HK-2 (cell line): ENCODE measurements around the gene KRTAP5-5.
"Not testable (repeated sequence)": the region's sequence is repeated elsewhere in the genome, so short reads cannot be mapped to it uniquely, and the experiment has no call there.

ENCODE experiments used
- DNase-seq: peaks from one replicate; pipeline ENCODE4 v3.0.0-alpha.2; 2018; ENCODE audit not compliant: unreplicated experiment

The KRTAP5-5 gene, protein sequence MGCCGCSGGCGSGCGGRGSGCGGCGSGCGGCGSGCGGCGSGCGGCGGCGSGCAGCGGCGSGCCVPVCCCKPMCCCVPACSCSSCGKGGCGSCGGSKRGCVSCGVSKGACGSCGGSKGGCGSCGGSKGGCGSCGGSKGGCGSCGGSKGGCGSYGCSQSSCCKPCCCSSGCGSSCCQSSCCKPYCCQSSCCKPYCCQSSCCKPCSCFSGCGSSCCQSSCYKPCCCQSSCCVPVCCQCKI

DNA sequence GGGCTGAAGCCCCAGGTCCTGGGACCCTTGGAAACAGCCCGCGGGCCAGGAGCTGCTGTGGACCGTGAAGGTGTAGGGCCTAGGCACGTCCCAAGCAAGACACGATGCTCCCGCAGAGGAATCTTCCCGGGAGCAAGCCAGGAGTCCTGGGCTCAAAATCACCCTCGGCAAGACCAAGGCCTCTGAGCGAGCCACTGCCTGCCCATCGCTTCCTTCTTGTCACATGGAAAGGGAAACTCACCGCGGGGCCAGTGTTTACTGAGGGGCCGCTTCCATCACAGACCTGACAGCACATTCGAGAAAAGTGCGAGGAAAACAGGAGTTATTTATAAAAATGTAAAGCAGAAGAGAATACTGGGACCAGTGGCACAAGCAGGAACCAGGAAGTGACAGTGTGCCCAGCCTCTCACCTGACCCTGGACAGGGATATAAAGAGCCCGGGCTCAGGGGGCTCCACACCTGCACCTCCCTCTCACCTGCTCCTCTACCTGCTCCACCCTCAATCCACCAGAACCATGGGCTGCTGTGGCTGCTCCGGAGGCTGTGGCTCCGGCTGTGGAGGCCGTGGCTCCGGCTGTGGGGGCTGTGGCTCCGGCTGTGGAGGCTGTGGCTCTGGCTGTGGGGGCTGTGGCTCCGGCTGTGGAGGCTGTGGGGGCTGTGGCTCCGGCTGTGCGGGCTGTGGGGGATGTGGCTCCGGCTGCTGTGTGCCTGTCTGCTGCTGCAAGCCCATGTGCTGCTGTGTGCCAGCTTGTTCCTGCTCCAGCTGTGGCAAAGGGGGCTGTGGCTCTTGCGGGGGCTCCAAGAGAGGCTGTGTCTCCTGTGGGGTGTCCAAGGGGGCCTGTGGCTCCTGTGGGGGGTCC is at the start of gene KRTAP5-5:
Gene KRTAP5-5, plus strand, starts transcription at position 450 of the 860 bp plus-strand sequence. Its CDS starts 66 bp downstream, at position 516.
- DNase-seq = no peak

DNA sequence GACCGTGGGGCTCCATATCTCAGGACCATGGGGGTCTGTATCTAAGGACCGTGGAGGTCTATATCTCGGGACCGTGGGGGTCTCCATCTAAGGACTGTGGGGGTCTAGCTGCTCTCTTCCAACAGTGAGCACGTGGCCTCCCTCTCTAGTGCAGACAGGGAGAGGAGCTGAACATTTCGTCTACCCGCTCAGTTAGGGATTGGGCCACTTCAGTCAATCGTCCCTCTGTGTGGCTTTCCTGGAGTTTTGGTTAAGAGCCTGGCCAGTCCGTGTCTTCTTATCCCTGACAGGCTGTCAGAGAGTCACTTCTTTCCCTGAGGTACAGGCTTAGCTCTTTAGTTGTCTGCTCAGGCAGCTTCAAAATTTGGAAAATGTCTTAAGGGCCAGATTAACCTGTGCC is 47.6 kb upstream of the KRTAP5-5 start:
- no peak for DNase-seq

GRCh38 chr11:1582909-1583308 is 46.7 kb upstream of the KRTAP5-5 start:
- not testable (repeated sequence) for DNase-seq

DNA sequence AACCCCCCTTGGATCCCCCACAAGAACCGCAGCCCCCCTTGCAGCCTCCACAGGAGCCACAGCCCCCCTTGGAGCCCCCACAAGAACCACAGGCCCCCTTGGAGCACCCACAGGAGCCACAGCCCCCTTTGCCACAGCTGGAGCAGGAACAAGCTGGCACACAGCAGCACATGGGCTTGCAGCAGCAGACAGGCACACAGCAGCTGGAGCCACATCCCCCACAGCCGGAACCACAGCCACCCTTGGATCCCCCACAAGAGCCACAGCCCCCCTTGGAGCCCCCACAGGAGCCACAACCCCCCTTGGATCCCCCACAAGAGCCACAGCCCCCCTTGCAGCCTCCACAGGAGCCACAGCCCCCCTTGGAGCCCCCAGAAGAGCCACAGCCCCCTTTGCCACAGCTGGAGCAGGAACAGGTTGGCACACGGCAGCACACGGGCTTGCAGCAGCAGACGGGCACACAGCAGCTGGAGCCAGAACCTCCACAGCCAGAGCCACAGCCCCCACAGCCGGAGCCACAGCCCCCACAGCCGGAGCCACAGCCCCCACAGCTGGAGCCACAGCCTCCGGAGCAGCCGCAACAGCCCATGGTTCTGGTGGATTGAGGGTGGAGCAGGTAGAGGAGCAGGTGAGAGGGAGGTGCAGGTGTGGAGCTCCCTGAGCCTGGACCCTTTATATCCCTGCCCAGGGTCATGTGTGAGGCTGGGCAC is 44.8 kb upstream of the KRTAP5-5 start, which contains the start of gene KRTAP5-1:
Gene KRTAP5-1, minus strand, starts transcription at position 623 of the 710 bp plus-strand sequence. Its CDS starts 34 bp downstream, at position 589.
- not testable (repeated sequence) for DNase-seq

GRCh38 chr11:1586699-1587098 is 42.9 kb upstream of the KRTAP5-5 start:
- DNase-seq = no peak

DNA sequence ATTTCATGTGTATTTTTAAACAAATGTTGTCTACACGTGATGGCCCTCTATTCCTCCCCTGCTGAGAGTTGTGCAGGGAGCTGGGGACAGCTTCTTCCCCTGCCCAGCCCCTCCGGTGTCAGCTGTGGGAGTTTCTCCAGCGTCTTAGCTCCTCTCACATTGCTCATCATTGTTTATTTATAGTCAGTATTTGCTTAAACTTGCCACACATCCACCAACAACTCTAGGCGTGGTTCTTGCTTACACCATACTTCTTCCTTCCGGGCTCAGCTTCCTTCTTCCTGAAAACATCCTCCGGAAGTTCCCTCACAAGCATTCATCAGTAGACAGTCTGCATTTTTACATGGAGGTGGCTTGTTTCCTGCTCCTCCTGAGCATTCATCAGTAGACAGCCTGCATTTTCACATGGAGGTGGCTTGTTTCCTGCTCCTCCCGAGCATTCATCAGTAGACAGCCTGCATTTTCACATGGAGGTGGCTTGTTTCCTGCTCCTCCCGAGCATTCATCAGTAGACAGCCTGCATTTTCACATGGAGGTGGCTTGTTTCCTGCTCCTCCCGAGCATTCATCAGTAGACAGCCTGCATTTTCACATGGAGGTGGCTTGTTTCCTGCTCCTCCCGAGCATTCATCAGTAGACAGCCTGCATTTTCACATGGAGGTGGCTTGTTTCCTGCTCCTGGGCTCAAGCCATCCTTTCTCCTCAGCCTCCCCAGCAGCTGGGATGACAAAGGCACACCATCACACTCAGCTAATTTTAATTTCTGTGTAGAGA is 40.2 kb upstream of the KRTAP5-5 start:
- not testable (repeated sequence) for DNase-seq

DNA sequence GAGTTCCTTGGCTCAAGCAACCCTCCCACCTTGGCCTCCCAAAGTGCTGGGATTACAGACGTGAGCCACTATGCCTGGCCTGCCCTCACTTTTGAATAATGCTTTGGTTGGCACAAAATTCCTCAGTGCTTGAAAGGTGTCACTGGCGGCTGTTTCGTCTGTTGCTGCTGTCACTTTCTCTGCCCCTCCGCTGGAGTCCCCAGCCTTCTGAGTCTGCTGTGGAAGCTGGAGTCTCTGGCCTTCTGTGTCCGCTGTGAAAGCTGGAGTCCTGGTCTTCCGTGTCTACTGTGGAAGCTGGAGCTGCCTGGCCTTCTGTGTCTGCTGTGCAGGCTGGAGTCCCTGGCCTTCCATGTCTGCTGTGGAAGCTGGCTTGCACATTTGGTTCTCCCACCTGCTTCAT is 39.6 kb upstream of the KRTAP5-5 start:
- no peak for DNase-seq

GRCh38 chr11:1592628-1593027 is 36.9 kb upstream of the KRTAP5-5 start:
- DNase-seq = no peak

- DNase-seq = not testable (repeated sequence)
These were observed 33.5 kb upstream of the KRTAP5-5 start for GRCh38 chr11:1595994-1596575.

DNA sequence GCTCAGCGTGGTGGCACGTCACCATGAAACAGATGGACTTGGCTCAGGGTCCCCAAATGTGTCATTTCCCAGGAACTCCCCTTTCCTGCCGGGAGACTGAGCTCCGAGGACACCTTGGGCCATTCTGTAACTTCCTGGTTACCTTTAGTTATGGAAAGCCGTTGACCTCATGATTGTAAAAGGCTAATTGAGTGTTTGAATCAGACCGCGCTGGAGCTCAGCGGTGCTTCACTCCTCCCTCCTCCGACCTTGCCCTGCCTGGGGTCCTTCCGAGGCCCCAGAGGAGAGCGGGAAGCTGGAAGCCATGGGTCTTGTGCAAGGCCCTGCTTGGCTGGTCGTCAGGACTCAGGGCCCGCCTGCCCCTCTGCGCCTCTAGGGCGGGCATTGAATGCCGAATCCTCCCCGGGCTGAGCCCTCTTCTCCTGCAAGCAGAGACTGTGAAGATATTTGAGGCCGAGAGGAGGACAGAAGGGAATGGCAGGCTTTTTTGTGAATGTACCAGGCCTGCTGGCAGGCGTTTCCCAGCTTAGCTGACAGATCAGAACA is 32.9 kb upstream of the KRTAP5-5 start:
- DNase-seq = not testable (repeated sequence)

GRCh38 chr11:1597331-1597993 is 32.1 kb upstream of the KRTAP5-5 start:
- no peak for DNase-seq

DNA sequence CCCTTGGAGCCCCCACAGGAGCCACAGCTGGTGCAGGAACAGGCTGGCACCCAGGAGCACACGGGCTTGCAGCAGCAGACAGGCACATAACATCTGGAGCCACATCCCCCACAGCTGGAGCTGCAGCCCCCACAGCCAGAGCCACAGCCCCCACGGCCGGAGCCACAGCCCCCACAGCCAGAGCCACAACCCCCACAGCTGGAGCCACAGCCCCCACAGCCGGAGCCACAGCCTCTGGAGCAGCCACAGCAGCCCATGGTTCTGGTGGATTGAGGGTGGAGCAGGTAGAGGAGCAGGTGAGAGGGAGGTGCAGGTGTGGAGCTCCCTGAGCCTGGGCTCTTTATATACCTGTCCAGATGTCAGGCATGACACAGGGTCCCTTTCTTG is 31.6 kb upstream of the KRTAP5-5 start, which contains the start of gene KRTAP5-2:
Gene KRTAP5-2, minus strand, starts transcription at position 301 of the 387 bp plus-strand sequence. Its CDS starts 44 bp downstream, at position 257.
- no peak for DNase-seq

DNA sequence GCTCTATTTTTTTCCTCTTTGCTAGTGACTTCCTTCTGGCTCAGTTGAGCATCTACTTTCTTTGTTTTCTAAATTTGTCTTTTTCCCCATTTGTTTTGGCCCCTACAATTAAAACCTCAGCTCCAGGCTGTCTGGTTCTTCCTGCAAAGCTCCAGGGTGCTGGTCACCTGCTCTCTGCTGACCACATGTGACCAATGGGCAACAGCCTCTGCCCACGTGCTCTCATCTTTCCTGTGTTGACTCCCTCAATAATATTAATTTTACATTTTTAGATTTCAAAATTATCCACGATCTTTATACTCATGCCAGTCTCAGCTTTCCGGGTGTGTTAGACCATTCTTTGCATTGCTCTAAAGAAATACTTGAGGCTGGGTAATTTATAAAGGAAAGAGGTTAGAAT is 31.2 kb upstream of the KRTAP5-5 start:
- DNase-seq = not testable (repeated sequence)

- DNase-seq = no peak
These were observed 30.8 kb upstream of the KRTAP5-5 start for GRCh38 chr11:1598816-1599215.

DNA sequence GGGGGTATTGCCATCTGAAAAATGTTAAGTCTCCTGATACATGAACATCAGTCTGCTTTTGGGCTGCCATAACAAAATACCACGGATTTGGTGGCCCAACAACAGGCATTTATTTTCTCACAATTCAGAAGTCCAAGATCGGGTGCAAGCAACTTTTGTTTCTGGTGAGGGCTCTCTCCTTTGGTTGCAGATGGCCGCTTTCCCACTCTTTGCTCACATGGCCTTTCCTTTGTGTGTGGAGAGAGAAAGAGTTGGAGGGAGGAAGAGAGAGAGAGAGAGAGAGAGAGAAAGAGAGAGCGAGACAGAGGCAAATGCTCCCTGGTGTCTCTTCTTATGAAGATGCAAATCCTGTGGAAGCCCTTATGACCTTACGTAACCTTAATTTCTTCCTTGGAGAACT is 28.9 kb upstream of the KRTAP5-5 start:
- DNase-seq = no peak

DNA sequence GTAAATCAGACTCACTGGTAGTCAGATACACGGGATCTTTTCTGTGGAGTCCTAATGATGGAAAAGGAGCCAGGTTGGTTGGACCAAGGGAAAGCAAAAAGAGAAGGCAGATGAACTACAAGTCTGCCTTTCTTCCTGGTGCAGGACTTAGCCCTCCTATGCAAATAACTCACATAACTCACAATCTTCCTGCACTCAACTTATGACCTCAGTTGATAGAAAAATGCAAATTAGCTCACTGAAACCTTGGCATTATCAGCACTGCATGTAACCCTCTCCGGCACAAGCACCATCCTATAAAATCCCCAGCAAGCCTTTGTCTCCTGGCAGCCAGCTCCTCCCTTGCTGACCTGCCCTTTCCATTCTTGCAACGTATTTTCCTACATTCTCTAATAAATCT is 27.9 kb upstream of the KRTAP5-5 start:
- not testable (repeated sequence) for DNase-seq

DNA sequence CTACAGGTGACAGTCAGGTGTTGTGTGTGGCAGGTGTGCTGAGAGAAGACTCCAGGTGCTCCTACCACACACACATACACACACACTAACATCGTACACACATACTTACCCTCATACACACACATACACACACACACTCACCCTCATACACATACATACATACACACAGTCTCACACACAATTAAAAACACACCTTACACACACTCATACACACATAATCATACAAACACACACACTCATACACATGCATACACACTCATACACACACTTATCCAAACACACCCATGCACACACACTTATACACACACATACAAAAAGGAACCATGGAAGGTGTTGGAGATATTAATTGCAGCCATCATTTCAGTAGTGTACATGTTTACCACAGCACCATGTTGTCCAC is 25.9 kb upstream of the KRTAP5-5 start:
- no peak for DNase-seq

- DNase-seq = no peak
These were observed 25.4 kb upstream of the KRTAP5-5 start for GRCh38 chr11:1604181-1604580.

DNA sequence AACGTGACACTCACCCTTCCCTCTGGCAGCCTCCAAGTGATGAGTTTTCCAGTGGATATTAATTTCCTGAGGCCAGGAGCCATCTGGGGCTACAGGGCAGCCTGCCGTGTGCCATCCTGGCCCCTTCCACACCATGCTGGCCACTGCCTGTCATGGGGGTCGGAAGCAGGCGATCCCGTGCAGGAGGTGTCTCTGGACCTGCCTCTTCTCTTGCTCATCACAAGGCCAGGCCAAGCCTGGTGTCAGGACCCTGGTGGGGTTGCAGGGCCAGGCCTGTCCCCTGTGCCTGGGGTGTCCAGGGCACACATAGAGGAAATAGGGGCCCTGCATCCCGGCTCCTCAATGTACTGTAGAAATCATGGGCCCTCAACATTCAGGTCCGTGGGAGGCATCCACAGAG is 24.9 kb upstream of the KRTAP5-5 start:
- DNase-seq = no peak

GRCh38 chr11:1605923-1606322 is 23.7 kb upstream of the KRTAP5-5 start:
- not testable (repeated sequence) for DNase-seq
